HUES48 (cell line): ENCODE measurements around the gene TAX1BP3.

Source experiments
- H3K27ac ChIP-seq: one replicate; pipeline ENCODE4 v1.7.0; 2013; ENCODE audit warnings: low read depth, low read length, inconsistent platforms
- H3K27me3 ChIP-seq: 2 replicates; pipeline ENCODE4 v1.6.1; 2013; ENCODE audit warnings: mild to moderate bottlenecking, low read length; ENCODE audit not compliant: control insufficient read depth, insufficient read depth
- H3K36me3 ChIP-seq: 2 replicates; pipeline ENCODE4 v1.6.1; 2013; ENCODE audit warnings: low read length; ENCODE audit not compliant: control insufficient read depth, insufficient read depth
- H3K4me1 ChIP-seq: 2 replicates; pipeline ENCODE4 v1.6.1; 2013; ENCODE audit warnings: mild to moderate bottlenecking, low read length; ENCODE audit not compliant: control insufficient read depth, insufficient read depth
- H3K4me3 ChIP-seq: 2 replicates; pipeline ENCODE4 v1.5.1; 2013; ENCODE audit warnings: mild to moderate bottlenecking, low read depth, low read length
- H3K9ac ChIP-seq: 2 replicates; pipeline ENCODE4 v1.6.1; 2013; ENCODE audit warnings: mild to moderate bottlenecking, low read depth, low read length, moderate library complexity
- H3K9me3 ChIP-seq: 2 replicates; pipeline ENCODE4 v1.6.1; 2013; ENCODE audit warnings: low read length; ENCODE audit not compliant: control insufficient read depth, insufficient read depth

The TAX1BP3 gene

GRCh38 chr17:3641014-3641413, 27.4 kb downstream of the TAX1BP3 start:
- H3K27ac ChIP-seq = no peak overlapping the region
- no peaks in the 10 kb centered on the region for H3K27me3 ChIP-seq
- H3K9ac ChIP-seq = no peak overlapping the region
- H3K4me3 ChIP-seq = no peak overlapping the region
- H3K36me3 ChIP-seq = peaks cover 19% of the 10 kb centered on the region
- peaks cover 13% of the 10 kb centered on the region for H3K4me1 ChIP-seq
- no peaks in the 10 kb centered on the region for H3K9me3 ChIP-seq

DNA sequence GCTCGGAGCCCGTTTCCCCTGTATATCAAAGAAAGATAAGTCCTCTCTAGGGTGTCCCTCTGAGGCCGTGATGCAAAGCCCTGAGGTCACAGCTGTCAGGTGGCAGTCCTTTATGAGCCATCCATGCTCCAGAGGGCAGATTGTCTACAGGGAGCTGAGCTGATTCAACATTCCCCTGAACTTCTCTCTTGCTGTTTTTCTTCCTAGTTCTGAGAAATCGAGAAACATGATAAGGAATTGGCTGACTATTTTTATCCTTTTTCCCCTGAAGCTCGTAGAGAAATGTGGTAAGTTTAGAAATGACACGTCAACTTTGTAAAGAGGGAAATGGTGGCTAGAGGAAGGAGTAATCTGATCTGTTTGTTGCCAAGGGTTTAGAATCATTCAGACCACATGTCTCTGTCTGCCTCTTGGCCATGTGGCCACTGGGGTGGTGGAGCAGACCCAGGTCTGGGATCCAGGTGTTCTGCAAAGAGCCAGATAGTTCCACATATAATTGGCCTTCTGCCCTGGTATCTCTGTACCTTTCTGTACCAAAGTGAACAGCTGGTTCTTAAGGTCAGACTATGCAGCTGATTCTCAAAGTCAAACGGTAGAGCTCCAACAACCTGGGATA, 28.3 kb downstream of the TAX1BP3 start:
- peaks cover 18% of the 10 kb centered on the region for H3K36me3 ChIP-seq
- peaks cover 13% of the 10 kb centered on the region for H3K4me1 ChIP-seq
- no peak overlapping the region for H3K4me3 ChIP-seq
- H3K27ac ChIP-seq = no peak overlapping the region
- H3K9ac ChIP-seq = no peak overlapping the region
- H3K27me3 ChIP-seq = no peaks in the 10 kb centered on the region
- H3K9me3 ChIP-seq = no peaks in the 10 kb centered on the region

- Histone ChIP-seq H3K27ac (peak overlapping the region; percentile 99), H3K4me1 (peaks cover 13% of the 10 kb centered on the region), H3K36me3 (peaks cover 20% of the 10 kb centered on the region), H3K9ac (peak overlapping the region; percentile 90; the same call in 1 of the 2 replicates), H3K9me3 (no peaks in the 10 kb centered on the region), H3K4me3 (peak overlapping the region; percentile 88), H3K27me3 (no peaks in the 10 kb centered on the region)
These were observed 31.4 kb downstream of the TAX1BP3 start for GRCh38 chr17:3636908-3637373.

DNA sequence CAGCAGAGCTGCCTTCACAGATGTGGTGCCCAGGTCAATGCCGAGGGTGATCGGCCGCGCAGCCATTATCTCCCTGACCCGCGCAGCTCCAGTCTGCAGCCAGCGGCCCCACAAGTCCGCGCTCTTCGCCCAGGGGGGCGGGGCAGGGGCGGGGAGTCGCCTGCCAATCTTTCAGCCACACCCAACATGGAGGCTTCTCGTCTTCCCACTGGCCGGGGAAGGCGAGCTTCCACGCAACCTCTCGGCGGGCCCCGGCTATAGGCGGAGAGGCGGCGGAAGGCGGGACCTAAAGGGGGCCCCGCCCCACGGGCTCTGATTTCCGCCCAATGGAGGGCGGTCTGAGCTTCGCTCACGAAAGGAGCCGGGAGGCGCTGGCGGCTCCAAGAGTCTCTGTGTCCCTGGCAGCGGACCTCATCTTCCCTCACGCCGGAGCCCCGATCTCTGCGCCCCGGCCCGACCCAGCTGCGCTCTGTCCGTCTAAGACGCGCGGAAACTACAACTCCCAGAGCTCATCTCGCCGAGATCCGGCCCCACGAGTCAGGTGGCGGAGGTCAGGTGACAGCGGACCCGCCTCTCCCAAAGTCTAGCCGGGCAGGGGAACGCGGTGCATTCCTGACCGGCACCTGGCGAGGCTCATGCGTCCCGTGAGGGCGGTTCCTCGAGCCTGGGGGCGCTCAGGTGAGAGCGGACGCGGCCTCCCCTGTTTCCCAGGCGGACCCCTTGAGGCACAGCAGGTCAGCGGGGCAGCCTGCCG, 32.0 kb downstream of the TAX1BP3 start, which contains the start of the genes CTNS and SHPK:
CTNS (plus strand) TSS at position 607 of the 754 bp plus-strand sequence. CDS start 3,447 bp downstream, outside the sequence.
SHPK (minus strand) TSS at position 97 of the 754 bp plus-strand sequence; CDS start at position 66, 31 bp downstream.
- Histone ChIP-seq H3K27me3 (no peaks in the 10 kb centered on the region), H3K4me1 (peaks cover 8% of the 10 kb centered on the region)

GRCh38 chr17:3635474-3636153, 32.8 kb downstream of the TAX1BP3 start:
- H3K36me3 ChIP-seq = peaks cover 19% of the 10 kb centered on the region
- H3K27ac ChIP-seq = peak overlapping the region; percentile 68
- H3K9me3 ChIP-seq = no peaks in the 10 kb centered on the region
- H3K9ac ChIP-seq = peak overlapping the region; percentile 67
- no peaks in the 10 kb centered on the region for H3K27me3 ChIP-seq
- H3K4me3 ChIP-seq = peak overlapping the region; percentile 88
- peaks cover 5% of the 10 kb centered on the region; the same call in 1 of the 2 replicates for H3K4me1 ChIP-seq

More for the DNA sequence above, 32.0 kb downstream of the TAX1BP3 start, which contains the start of the genes CTNS and SHPK:
- peak within 1 kb of the TSS; percentile 99 for H3K27ac ChIP-seq
- peak within 1 kb of the TSS; percentile 90 for H3K9ac ChIP-seq
- no peaks in the 10 kb centered on the region for H3K9me3 ChIP-seq
- H3K4me3 ChIP-seq = peak within 1 kb of the TSS; percentile 88
- peaks cover 16% of the 10 kb centered on the region for H3K36me3 ChIP-seq

DNA sequence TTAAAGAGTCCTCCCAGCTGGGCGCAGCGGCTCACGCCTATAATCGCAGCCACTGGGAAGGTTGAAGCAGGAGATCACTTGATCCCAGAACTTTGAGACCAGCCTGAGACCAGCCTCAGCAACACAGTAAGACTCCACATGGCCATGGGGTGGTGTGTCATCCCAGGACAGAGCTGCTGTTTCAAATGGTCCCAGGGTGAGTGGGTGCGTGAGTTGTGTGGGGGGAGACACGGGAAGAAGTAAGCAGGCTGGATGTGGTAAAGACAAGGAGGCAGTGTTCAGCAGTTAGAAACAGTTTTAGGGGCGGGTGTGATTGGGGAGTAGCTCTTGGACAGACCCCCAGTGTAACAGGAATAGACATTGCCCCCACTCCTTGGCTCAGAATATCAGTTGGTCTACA, 36.1 kb downstream of the TAX1BP3 start:
- Histone ChIP-seq H3K27me3 (no peaks in the 10 kb centered on the region), H3K4me3 (no peak overlapping the region), H3K27ac (no peak overlapping the region), H3K9me3 (no peaks in the 10 kb centered on the region), H3K9ac (no peak overlapping the region), H3K36me3 (peaks cover 39% of the 10 kb centered on the region), H3K4me1 (no peaks in the 10 kb centered on the region)

DNA sequence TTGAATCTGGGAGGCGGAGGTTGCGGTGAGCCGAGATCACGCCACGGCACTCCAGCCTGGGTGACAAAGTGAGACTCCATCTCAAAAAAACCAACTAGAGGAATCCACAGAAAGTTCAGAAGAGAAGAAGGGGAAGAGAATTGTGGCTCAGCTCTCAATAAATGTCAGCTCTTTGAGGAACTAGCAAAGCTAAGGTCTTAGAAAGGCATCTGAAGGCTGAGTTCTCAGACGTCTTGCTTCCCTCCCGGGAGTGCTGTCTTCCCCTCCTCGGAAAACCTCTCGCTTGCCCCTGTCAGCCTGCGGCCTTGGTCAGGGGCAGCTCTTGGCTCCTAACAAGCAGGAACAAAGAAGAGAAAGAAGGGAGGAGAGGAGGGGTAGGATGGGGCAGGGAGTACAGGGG, 37.6 kb downstream of the TAX1BP3 start:
- Histone ChIP-seq H3K9ac (no peak overlapping the region), H3K27me3 (no peaks in the 10 kb centered on the region), H3K9me3 (no peaks in the 10 kb centered on the region), H3K4me1 (no peaks in the 10 kb centered on the region), H3K27ac (no peak overlapping the region), H3K4me3 (no peak overlapping the region), H3K36me3 (peaks cover 50% of the 10 kb centered on the region)

DNA sequence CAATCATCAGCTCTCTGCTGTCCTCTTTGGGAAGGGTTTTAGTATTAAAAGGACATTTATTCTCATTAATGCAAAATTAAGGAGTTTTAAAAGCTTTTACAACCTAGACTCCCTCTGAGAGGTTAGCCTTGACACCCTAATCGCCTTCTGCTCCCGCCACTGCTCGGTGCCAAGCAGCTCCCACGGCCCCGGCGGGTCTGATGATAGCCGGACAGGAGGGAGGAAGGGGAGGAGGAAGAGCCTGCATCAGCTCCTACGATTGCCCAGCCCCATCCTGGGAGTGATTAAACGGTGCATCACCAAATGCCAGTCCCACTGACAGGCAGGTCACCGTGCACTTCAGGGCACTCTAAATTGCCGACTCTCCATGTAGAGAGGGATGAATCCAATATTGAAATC, 40.6 kb downstream of the TAX1BP3 start:
- H3K4me1 ChIP-seq = no peaks in the 10 kb centered on the region
- H3K27me3 ChIP-seq = no peaks in the 10 kb centered on the region
- no peak overlapping the region for H3K9ac ChIP-seq
- no peak overlapping the region for H3K27ac ChIP-seq
- H3K36me3 ChIP-seq = peaks cover 71% of the 10 kb centered on the region
- H3K4me3 ChIP-seq = no peak overlapping the region
- H3K9me3 ChIP-seq = no peaks in the 10 kb centered on the region

- H3K36me3 ChIP-seq = peaks cover 71% of the 10 kb centered on the region
- no peak overlapping the region for H3K4me3 ChIP-seq
- no peaks in the 10 kb centered on the region for H3K9me3 ChIP-seq
- H3K9ac ChIP-seq = no peak overlapping the region
- no peaks in the 10 kb centered on the region for H3K4me1 ChIP-seq
- no peaks in the 10 kb centered on the region for H3K27me3 ChIP-seq
- H3K27ac ChIP-seq = no peak overlapping the region
These were observed 41.3 kb downstream of the TAX1BP3 start for GRCh38 chr17:3626831-3627768.

DNA sequence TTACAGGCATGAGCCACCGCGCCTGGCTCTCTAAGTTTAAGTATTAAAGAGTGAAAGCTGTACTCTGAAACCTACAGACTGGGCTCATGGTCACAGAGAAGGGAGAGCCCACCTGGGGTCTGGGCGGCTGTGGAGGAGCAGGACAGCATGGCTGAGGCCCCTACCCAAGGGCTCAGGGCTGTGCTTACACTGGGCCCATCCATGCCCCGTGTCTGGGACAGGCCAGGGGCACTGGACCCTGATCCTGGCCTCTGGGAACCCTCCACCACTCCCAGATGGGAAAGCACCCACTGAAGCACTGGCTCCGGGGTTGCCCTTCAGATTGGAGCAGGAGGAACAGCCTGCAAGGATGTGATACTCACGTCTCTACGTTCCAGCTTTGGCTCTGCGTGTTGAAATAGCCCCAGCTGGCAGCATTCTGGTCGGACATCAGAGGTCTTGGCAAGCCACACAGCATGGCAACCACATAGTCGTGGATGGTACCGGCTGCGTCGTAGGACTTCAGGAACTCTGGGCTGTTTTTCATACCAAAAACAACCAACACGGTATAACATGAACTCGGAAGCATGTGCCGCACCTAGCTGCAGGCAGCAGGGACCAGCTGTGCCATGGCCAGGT, 45.3 kb downstream of the TAX1BP3 start:
- Histone ChIP-seq H3K36me3 (peaks cover 75% of the 10 kb centered on the region), H3K27me3 (no peaks in the 10 kb centered on the region), H3K9ac (no peak overlapping the region), H3K4me3 (no peak overlapping the region), H3K4me1 (no peaks in the 10 kb centered on the region), H3K27ac (no peak overlapping the region), H3K9me3 (no peaks in the 10 kb centered on the region)
